GM23338 (cell line): ENCODE results near the gene TOR2A. TPM values are rescaled to one million over a fixed set of nuclear protein-coding genes. Genes with fewer than 3 reads are reported as not detected.

Experiments
- ATAC-seq: fragments of 200-7000 bp; cut with Tn5 transposase; 3 replicates; pipeline ENCODE4 v1.9.1; 2020
- DNase-seq: peaks from one replicate; pipeline ENCODE4 v3.0.0-alpha.2; 2015; ENCODE audit warnings: low spot score
- H2AFZ ChIP-seq: fragments of 200-600 bp; sonication (generic); 2 replicates; pipeline ENCODE4 v1.8.0; 2016; ENCODE audit warnings: antibody characterized with exemption, mild to moderate bottlenecking, moderate library complexity
- H3F3A ChIP-seq: fragments of 200-600 bp; sonication (generic); replicated peaks from 2 replicates; pipeline ENCODE4 v1.8.0; 2017; ENCODE audit warnings: antibody characterized with exemption, mixed run types, low read depth
- H3K27ac ChIP-seq: fragments of 200-600 bp; sonication (generic); 2 replicates; pipeline ENCODE4 v1.6.1; 2016; ENCODE audit warnings: low read depth
- H3K27me3 ChIP-seq: fragments of 200-600 bp; sonication (generic); 2 replicates; pipeline ENCODE4 v1.8.0; 2016; ENCODE audit warnings: mild to moderate bottlenecking, mixed run types, moderate library complexity; ENCODE audit not compliant: insufficient read depth
- H3K36me3 ChIP-seq: fragments of 200-600 bp; sonication (generic); 2 replicates; pipeline ENCODE4 v1.8.0; 2016; ENCODE audit warnings: mild to moderate bottlenecking; ENCODE audit not compliant: insufficient read depth
- H3K4me1 ChIP-seq: fragments of 200-600 bp; sonication (generic); 2 replicates; pipeline ENCODE4 v1.8.0; 2016; ENCODE audit warnings: mild to moderate bottlenecking, moderate library complexity; ENCODE audit not compliant: insufficient read depth
- H3K4me2 ChIP-seq: fragments of 200-600 bp; sonication (generic); 2 replicates; pipeline ENCODE4 v1.7.1; 2017; ENCODE audit warnings: mixed run types
- H3K4me3 ChIP-seq: fragments of 200-600 bp; sonication (generic); 2 replicates; pipeline ENCODE4 v1.6.1; 2016; ENCODE audit warnings: mixed run types
- H3K79me2 ChIP-seq: fragments of 200-600 bp; sonication (generic); replicated peaks from 2 replicates; pipeline ENCODE4 v1.8.0; 2017; ENCODE audit warnings: mild to moderate bottlenecking; ENCODE audit not compliant: insufficient read depth
- H3K9me2 ChIP-seq: fragments of 200-600 bp; sonication (generic); 2 replicates; pipeline ENCODE4 v1.8.0; 2017; ENCODE audit not compliant: insufficient read depth
- H4K20me1 ChIP-seq: fragments of 200-600 bp; sonication (generic); replicated peaks from 2 replicates; pipeline ENCODE4 v1.8.0; 2017; ENCODE audit warnings: mild to moderate bottlenecking; ENCODE audit not compliant: insufficient read depth
- H3K27ac Mint-ChIP-seq: 2 replicates; pipeline ENCODE4 v1.8.0; 2020; ENCODE audit warnings: inconsistent platforms, mild to moderate bottlenecking, moderate library complexity, mixed read lengths
- H3K27me3 Mint-ChIP-seq: 3 replicates; pipeline ENCODE4 v1.8.0; 2022; ENCODE audit warnings: low read depth, mild to moderate bottlenecking, moderate library complexity, mixed read lengths, inconsistent platforms; ENCODE audit not compliant: insufficient read depth, poor library complexity
- H3K36me3 Mint-ChIP-seq: 3 replicates; pipeline ENCODE4 v1.8.0; 2021; ENCODE audit warnings: low read depth, mild to moderate bottlenecking, inconsistent platforms, moderate library complexity, mixed read lengths
- H3K4me1 Mint-ChIP-seq: 3 replicates; pipeline ENCODE4 v1.8.0; 2020; ENCODE audit warnings: mild to moderate bottlenecking, inconsistent platforms, mixed read lengths
- H3K4me3 Mint-ChIP-seq: 3 replicates; pipeline ENCODE4 v1.8.0; 2021; ENCODE audit warnings: moderate library complexity, mild to moderate bottlenecking, inconsistent platforms, mixed read lengths
- H3K9me3 Mint-ChIP-seq: 3 replicates; pipeline ENCODE4 v1.8.0; 2020; ENCODE audit warnings: moderate library complexity, mild to moderate bottlenecking, inconsistent platforms, mixed read lengths
- CREB1 ChIP-seq: fragments of 250-450 bp; sonication (Bioruptor Pico); IDR thresholded peaks from 2 replicates; pipeline ENCODE4 v1.5.0; 2020; ENCODE audit warnings: low read depth, mild to moderate bottlenecking, moderate library complexity
- EZH2 ChIP-seq: fragments of 200-600 bp; sonication (generic); IDR thresholded peaks from one replicate; pipeline ENCODE4 v1.8.0; 2017; ENCODE audit warnings: antibody characterized with exemption, mild to moderate bottlenecking, low read depth; ENCODE audit not compliant: unreplicated experiment
- EZH2phosphoT487 ChIP-seq: fragments of 200-600 bp; sonication (generic); IDR thresholded peaks from one replicate; pipeline ENCODE4 v1.8.1; 2018; ENCODE audit warnings: antibody characterized with exemption; ENCODE audit not compliant: unreplicated experiment
- JUNB ChIP-seq: IDR thresholded peaks from one replicate; pipeline ENCODE4 v1.6.1; 2016; ENCODE audit warnings: antibody characterized with exemption; ENCODE audit not compliant: unreplicated experiment
- NANOG ChIP-seq: IDR thresholded peaks from 2 replicates; pipeline ENCODE4 v1.6.1; 2016; ENCODE audit warnings: antibody characterized with exemption, borderline replicate concordance
- ZNF114 ChIP-seq: fragments of 250-450 bp; sonication (Bioruptor Pico); IDR thresholded peaks from 2 replicates; pipeline ENCODE4 v1.5.0; 2020; ENCODE audit warnings: mild to moderate bottlenecking, moderate library complexity
- polyA plus RNA-seq: library from polyadenylated mRNA; unstranded; fragments of >200 nt; fragmentation: Nextera tagmentation; extraction: Ambion mirVana; gene quantifications from 2 replicates; pipeline ENCODE4 v1.2.1, GENCODE V29; 2016
- total RNA-seq: library from RNA; depleted of rRNA; stranded (reverse); fragments of >200 nt; shearing (Covaris generic); gene quantifications from 2 replicates; pipeline ENCODE4 v1.2.3, GENCODE V29; 2014
- TF ChIP-seq, protein P1 (sequence below): fragments of 250-450 bp; sonication (Bioruptor Pico); IDR thresholded peaks from 2 replicates; pipeline ENCODE4 v1.5.0; 2020; ENCODE audit warnings: mild to moderate bottlenecking, moderate library complexity
- TF ChIP-seq, protein P2 (sequence below), 2 experiments: fragments of 200-600 bp in 1 of 2; sonication (generic) in 1 of 2; conservative IDR thresholded peaks; 2 replicates each; pipeline versions ENCODE4 v1.5.1 to v1.6.1; 2016 to 2017; ENCODE audit warnings: antibody characterized with exemption in 2 of 2, low read depth in 2 of 2, mild to moderate bottlenecking in 2 of 2, moderate library complexity in 1 of 2

TOR2A gene
- total and polyA plus RNA-seq, 2 experiments from 2014 or later, result 14.4 to 23.5 TPM

DNA sequence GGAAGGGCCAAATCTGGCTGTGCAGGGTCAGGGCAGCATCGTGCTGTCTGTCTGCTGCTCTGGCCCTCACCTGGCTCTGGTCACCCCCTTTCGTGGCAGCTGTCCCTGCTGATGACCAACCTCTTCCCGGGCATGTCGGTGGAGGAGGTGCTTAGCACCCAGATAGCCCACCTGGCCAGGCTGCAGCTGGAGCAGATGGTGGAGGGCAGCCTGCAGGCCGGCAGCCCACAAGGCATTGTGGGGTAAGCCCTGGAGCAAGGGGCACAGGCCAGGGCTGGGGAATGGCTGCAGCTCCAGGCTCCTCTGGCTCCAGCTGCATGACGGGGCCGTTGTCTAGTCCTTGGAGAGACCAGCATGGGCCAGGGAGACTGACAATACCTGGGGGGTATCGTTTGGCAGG, 8.2 kb downstream of the TOR2A start:
- no peaks in the 10 kb centered on the region for H3K27me3 ChIP-seq
- no peaks in the 10 kb centered on the region for H3K79me2 ChIP-seq
- Mint-ChIP-seq H3K27ac (no peak overlapping the region), H3K9me3 (no peaks in the 10 kb centered on the region), H3K36me3 (no peaks in the 10 kb centered on the region), H3K27me3 (peaks cover 3% of the 10 kb centered on the region), H3K4me1 (peaks cover 9% of the 10 kb centered on the region), H3K4me3 (no peak overlapping the region)
- TF ChIP-seq, protein P1, sequence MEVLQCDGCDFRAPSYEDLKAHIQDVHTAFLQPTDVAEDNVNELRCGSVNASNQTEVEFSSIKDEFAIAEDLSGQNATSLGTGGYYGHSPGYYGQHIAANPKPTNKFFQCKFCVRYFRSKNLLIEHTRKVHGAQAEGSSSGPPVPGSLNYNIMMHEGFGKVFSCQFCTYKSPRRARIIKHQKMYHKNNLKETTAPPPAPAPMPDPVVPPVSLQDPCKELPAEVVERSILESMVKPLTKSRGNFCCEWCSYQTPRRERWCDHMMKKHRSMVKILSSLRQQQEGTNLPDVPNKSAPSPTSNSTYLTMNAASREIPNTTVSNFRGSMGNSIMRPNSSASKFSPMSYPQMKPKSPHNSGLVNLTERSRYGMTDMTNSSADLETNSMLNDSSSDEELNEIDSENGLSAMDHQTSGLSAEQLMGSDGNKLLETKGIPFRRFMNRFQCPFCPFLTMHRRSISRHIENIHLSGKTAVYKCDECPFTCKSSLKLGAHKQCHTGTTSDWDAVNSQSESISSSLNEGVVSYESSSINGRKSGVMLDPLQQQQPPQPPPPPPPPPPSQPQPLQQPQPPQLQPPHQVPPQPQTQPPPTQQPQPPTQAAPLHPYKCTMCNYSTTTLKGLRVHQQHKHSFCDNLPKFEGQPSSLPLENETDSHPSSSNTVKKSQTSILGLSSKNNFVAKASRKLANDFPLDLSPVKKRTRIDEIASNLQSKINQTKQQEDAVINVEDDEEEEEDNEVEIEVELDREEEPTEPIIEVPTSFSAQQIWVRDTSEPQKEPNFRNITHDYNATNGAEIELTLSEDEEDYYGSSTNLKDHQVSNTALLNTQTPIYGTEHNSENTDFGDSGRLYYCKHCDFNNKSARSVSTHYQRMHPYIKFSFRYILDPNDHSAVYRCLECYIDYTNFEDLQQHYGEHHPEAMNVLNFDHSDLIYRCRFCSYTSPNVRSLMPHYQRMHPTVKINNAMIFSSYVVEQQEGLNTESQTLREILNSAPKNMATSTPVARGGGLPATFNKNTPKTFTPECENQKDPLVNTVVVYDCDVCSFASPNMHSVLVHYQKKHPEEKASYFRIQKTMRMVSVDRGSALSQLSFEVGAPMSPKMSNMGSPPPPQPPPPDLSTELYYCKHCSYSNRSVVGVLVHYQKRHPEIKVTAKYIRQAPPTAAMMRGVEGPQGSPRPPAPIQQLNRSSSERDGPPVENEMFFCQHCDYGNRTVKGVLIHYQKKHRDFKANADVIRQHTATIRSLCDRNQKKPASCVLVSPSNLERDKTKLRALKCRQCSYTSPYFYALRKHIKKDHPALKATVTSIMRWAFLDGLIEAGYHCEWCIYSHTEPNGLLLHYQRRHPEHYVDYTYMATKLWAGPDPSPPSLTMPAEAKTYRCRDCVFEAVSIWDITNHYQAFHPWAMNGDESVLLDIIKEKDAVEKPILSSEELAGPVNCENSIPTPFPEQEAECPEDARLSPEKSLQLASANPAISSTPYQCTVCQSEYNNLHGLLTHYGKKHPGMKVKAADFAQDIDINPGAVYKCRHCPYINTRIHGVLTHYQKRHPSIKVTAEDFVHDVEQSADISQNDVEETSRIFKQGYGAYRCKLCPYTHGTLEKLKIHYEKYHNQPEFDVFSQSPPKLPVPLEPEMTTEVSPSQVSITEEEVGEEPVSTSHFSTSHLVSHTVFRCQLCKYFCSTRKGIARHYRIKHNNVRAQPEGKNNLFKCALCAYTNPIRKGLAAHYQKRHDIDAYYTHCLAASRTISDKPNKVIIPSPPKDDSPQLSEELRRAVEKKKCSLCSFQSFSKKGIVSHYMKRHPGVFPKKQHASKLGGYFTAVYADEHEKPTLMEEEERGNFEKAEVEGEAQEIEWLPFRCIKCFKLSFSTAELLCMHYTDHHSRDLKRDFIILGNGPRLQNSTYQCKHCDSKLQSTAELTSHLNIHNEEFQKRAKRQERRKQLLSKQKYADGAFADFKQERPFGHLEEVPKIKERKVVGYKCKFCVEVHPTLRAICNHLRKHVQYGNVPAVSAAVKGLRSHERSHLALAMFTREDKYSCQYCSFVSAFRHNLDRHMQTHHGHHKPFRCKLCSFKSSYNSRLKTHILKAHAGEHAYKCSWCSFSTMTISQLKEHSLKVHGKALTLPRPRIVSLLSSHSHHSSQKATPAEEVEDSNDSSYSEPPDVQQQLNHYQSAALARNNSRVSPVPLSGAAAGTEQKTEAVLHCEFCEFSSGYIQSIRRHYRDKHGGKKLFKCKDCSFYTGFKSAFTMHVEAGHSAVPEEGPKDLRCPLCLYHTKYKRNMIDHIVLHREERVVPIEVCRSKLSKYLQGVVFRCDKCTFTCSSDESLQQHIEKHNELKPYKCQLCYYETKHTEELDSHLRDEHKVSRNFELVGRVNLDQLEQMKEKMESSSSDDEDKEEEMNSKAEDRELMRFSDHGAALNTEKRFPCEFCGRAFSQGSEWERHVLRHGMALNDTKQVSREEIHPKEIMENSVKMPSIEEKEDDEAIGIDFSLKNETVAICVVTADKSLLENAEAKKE, result no peak
- TF ChIP-seq CREB1, result no peak
- TF ChIP-seq JUNB, result no peak
- no peak for TF ChIP-seq EZH2phosphoT487
- TF ChIP-seq EZH2, result no peak
- no peak for TF ChIP-seq ZNF114 (CRISPR knock-in tag)
- TF ChIP-seq, protein P2, sequence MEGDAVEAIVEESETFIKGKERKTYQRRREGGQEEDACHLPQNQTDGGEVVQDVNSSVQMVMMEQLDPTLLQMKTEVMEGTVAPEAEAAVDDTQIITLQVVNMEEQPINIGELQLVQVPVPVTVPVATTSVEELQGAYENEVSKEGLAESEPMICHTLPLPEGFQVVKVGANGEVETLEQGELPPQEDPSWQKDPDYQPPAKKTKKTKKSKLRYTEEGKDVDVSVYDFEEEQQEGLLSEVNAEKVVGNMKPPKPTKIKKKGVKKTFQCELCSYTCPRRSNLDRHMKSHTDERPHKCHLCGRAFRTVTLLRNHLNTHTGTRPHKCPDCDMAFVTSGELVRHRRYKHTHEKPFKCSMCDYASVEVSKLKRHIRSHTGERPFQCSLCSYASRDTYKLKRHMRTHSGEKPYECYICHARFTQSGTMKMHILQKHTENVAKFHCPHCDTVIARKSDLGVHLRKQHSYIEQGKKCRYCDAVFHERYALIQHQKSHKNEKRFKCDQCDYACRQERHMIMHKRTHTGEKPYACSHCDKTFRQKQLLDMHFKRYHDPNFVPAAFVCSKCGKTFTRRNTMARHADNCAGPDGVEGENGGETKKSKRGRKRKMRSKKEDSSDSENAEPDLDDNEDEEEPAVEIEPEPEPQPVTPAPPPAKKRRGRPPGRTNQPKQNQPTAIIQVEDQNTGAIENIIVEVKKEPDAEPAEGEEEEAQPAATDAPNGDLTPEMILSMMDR (conservative IDR thresholded peaks at IDR 0.05; ENCODE audit: low read depth in 2 of 2), result no peak
- no peak for TF ChIP-seq NANOG
- no peak overlapping the region for H2AFZ ChIP-seq
- no peaks in the 10 kb centered on the region for H3K36me3 ChIP-seq
- no peak overlapping the region for H3K4me3 ChIP-seq
- no peaks in the 10 kb centered on the region for H4K20me1 ChIP-seq
- no peak overlapping the region for H3K27ac ChIP-seq
- no peaks in the 10 kb centered on the region for H3K9me2 ChIP-seq
- H3K4me2 ChIP-seq, result no peak overlapping the region
- H3F3A ChIP-seq, result no peaks in the 10 kb centered on the region
- DNase-seq (no peak), ATAC-seq (no peak)
- H3K4me1 ChIP-seq, result peaks cover 7% of the 10 kb centered on the region
